ENCODE results near the gene ABHD4. TPM values are rescaled to one million over a fixed set of nuclear protein-coding genes. Genes with fewer than 3 reads are reported as not detected.
"Not testable (repeated sequence)": the region's sequence is repeated elsewhere in the genome, so short reads cannot be mapped to it uniquely, and the experiment has no call there.

Gene ABHD4
- total RNA-seq, 2 donors from 2014 or later: 20.9 to 25.4 TPM

DNA sequence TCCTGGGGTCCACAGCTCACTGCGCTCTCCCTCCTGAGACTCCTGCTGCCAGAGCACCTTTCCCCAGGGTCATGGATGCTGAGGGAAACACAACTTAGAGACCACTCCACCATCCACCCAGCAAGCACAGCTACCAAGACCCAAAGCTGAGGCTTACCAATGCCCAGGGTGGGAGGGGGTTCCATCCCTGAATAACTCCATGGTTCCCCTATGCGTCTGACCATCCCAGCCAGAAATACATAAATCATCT lies 45.3 kb upstream of the ABHD4 start:
- TF ChIP-seq, protein P1, sequence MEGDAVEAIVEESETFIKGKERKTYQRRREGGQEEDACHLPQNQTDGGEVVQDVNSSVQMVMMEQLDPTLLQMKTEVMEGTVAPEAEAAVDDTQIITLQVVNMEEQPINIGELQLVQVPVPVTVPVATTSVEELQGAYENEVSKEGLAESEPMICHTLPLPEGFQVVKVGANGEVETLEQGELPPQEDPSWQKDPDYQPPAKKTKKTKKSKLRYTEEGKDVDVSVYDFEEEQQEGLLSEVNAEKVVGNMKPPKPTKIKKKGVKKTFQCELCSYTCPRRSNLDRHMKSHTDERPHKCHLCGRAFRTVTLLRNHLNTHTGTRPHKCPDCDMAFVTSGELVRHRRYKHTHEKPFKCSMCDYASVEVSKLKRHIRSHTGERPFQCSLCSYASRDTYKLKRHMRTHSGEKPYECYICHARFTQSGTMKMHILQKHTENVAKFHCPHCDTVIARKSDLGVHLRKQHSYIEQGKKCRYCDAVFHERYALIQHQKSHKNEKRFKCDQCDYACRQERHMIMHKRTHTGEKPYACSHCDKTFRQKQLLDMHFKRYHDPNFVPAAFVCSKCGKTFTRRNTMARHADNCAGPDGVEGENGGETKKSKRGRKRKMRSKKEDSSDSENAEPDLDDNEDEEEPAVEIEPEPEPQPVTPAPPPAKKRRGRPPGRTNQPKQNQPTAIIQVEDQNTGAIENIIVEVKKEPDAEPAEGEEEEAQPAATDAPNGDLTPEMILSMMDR (IDR thresholded peaks at IDR 0.05): no peak
- no peak for DNase-seq (ENCODE audit: low spot score)
- Histone ChIP-seq H3K27ac (no peak overlapping the region), H3K27me3 (no peaks in the 10 kb centered on the region), H3K9me3 (no peaks in the 10 kb centered on the region), H3K4me1 (peaks cover 0 to 33% of the 10 kb centered on the region in 2 donors), H3K4me3 (no peak overlapping the region), H3K36me3 (peaks cover 4% of the 10 kb centered on the region)

DNA sequence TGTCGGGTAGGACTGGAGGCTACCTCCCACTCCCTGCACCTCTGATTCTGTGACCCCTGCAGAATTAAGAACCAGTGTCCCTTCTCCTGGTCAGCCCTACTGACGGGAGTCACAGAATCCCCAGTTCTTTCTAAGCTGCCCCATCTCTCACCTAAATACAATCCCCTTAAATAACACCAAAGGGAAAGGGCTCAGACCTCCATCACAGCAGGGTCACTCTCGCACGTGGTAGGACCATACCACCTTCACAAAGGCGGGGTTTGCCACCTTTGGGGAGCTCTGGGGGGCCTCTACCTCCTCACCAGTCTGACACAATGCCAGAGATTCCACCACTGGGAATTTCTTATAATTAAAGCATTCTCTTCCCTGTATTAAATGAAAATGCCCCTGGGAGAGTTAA lies 44.7 kb upstream of the ABHD4 start:
- DNase-seq (ENCODE audit: low spot score): no peak
- Histone ChIP-seq H3K27ac (no peak overlapping the region), H3K4me1 (peaks cover 0 to 33% of the 10 kb centered on the region in 2 donors), H3K4me3 (no peak overlapping the region), H3K9me3 (no peaks in the 10 kb centered on the region), H3K36me3 (peaks cover 4% of the 10 kb centered on the region), H3K27me3 (no peaks in the 10 kb centered on the region)
- TF ChIP-seq, protein P1 (IDR thresholded peaks at IDR 0.05): no peak

DNA sequence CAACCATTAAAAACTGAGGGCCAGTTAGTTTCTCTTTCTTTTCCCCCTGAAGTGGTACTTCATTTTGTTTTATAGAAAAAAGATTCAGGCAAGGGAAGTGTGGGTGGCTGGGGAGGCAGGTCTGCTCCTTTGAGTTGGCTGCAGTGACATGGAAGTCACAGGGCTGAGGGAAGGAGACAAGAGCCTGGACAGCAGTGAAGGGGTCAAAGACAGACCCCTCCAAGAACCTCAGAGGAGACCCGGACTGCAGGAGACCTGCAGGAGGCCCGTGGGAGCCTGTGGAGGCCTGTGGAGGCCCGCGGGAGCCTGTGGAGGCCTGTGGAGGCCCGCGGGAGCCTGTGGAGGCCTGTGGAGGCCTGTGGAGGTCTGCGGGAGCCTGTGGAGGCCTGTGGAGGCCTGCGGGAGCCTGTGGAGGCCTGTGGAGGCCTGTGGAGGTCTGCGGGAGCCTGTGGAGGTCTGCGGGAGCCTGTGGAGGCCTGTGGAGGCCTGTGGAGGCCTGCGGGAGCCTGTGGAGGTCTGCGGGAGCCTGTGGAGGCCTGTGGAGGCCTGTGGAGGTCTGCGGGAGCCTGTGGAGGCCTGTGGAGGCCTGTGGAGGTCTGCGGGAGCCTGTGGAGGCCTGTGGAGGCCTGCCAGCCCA lies 44.1 kb upstream of the ABHD4 start:
- not testable (repeated sequence) for H3K36me3 ChIP-seq; H3K27ac ChIP-seq; H3K9me3 ChIP-seq; H3K4me3 ChIP-seq; DNase-seq (ENCODE audit: low spot score); H3K27me3 ChIP-seq
- H3K4me1 ChIP-seq: peaks cover 0 to 38% of the 10 kb centered on the region in 2 donors

DNA sequence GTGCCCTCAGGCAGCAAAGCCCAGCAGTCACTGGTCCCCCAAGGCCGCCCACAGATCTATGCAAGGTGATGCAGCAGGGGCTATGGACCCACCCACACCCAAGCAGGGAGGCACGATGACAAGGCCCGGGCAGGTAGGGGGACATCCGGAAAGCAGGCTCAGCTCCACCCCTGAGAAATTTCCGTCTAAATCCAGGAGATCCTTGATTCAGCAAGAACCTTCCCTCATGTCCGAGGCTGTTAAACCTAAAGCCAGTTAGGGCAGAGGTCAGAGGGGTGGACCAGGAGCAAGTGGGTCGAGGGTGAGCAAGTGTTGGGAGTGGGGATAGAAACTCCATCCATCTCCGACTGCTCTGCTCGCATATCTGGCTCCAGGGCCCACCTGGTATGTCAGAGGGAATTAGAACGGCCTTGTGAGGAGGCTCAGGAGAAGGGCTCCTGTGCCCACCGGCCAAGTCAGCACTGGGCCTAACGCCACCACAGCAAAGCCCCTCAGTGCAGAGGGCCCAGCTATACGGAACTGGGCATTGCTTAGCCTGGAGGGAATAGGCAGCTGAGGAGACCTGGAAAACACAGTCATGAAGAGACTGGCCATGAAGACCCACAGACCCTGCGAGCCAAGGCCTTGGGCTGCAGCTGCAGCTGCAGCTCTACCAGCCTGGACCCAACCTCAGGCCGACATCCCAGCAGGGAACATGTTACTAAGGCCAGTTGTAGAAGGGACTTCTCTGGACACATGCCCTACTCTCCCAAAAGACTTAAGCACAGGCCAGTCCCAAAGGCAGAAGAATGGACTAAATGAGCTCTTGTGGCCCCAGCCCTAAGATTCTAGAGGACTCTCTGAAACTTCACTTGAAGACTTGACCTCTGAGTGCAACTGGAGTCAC lies 43.4 kb upstream of the ABHD4 start:
- no peak for DNase-seq (ENCODE audit: low spot score)
- Histone ChIP-seq H3K4me3 (no peak overlapping the region), H3K9me3 (no peaks in the 10 kb centered on the region), H3K27me3 (no peaks in the 10 kb centered on the region), H3K27ac (no peak overlapping the region), H3K4me1 (peaks cover 0 to 45% of the 10 kb centered on the region in 2 donors), H3K36me3 (peaks cover 4% of the 10 kb centered on the region)
- TF ChIP-seq, protein P1 (IDR thresholded peaks at IDR 0.05): no peak

DNA sequence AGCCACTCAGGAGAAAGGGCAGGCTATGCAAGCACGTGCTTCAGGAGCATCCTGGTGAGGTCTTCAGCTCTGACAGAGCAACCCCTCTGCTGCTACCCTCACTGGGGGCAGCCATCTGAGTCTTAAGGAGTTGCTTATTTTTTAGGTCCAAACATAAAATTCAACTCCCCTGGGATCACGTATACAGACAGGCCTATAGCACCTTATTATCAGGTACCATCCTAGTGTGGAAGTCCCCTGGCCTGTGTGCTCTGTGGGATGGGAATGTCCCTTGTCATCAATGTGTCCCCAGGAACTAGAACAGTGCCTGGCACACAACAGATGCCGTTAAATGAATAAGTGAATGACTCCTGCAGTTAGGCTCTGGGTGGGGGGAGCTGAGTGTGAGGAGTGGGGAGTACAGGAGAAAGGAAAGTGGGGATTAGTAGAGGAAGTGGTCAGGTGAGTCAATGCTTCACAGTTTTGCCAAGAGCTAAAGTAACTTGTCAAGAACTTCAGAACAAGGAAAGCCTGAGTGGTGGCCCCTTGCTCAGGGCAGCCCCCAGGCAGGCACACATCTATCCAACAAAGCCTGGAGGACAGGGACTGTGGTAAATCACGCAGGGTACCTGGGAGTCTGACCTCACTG lies 42.6 kb upstream of the ABHD4 start:
- Histone ChIP-seq H3K36me3 (peaks cover 4% of the 10 kb centered on the region), H3K27ac (no peak overlapping the region), H3K4me1 (peaks cover 0 to 44% of the 10 kb centered on the region in 2 donors), H3K9me3 (no peaks in the 10 kb centered on the region), H3K27me3 (no peaks in the 10 kb centered on the region), H3K4me3 (no peak overlapping the region)
- TF ChIP-seq, protein P1 (IDR thresholded peaks at IDR 0.05): no peak
- no peak for DNase-seq (ENCODE audit: low spot score)
